HTR-8/SVneo (cell line): ENCODE measurements around the gene ANXA4.

Experiments used
- DNase-seq: peaks from one replicate; pipeline ENCODE4 v3.0.0; 2011; ENCODE audit warnings: low spot score, mixed read lengths; ENCODE audit not compliant: insufficient read length
- FAIRE-seq: peaks from 2 replicates; lab custom pipeline; 2011; peaks lifted over from hg19 to GRCh38; lab: Jason Lieb, UNC

Gene ANXA4

GRCh38 chr2:69741575-69742321, at the start of gene ANXA4:
Gene ANXA4, plus strand, starts transcription at chr2:69742134. Its CDS starts 39,432 bp downstream, at chr2:69781566.
- FAIRE-seq (no peak), DNase-seq (peak; percentile 81)

DNA sequence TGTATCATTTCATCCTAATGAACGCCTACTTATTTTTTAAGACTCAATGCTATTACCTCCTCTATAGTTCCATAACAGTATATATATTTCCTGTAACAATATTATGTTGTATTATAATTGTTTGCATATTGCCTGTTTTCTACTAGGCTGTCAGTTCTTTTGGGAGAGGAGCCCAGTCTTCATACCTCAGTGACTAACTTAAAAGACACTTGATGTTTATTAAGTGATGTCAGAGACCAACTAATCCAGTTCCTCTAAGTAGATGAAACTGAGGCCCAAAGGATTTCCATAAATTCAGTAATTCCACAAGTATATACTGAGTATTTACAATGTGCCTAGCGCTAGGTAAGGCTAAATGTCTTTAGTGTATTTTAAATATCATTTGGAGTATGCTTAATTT, 49.5 kb upstream of the ANXA4 start:
- no peak for DNase-seq
- FAIRE-seq = no peak

DNA sequence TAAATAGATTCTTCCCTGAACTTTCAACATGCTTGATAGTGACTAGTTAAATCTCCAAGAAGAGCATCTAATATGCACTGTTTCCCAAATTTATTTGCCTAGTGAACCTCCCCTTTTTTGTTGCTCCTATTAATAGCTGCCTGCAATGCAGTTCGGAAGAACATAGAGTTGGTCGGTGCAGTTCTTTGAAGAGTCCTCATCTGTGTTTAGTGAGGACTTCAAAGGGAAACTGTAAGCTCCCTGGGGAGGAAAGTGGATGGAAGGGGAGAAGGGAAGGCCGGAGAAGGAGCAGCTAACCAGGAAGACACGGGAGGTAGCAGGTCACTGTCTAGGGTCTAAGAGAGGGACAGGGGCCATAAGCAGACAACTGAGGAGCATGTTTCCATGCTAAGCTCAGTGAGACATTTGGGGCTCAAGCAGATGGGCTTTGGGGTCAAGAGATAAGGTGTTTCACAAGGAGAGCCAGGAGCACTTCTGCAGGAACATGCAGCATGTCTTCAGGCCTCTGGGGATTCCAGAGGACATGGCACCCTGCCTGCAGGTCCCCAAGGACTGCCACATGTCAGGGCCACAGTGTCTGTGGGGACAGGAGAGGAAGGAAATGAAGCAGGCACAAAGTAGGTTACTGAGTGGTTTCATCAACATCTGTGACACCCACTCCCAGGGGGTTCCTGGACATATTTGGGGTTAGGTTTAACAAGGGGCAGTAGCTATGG, 48.7 kb upstream of the ANXA4 start:
- FAIRE-seq (no peak), DNase-seq (no peak)

- no peak for FAIRE-seq
- no peak for DNase-seq
Observed at GRCh38 chr2:69693775-69694450, 48.0 kb upstream of the ANXA4 start.

GRCh38 chr2:69694894-69695849, 46.8 kb upstream of the ANXA4 start:
- DNase-seq (no peak), FAIRE-seq (no peak)

DNA sequence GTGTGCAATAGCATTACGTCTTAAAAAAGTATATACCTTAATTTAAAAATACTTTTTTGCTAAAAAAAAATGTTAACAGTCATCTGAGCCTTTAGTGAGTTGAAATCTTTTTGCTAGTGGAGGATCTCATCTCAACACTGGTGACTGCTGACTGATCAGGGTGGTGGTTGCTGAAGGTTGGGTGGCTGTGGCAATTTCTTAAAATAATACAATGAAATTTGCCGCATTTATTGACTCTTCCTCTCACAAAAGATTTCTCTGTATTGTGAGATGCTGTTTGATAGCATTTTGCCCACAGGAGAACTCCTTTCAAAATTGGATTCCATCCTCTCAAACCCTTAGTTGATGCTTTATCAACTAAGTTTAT, 46.1 kb upstream of the ANXA4 start:
- FAIRE-seq = no peak
- DNase-seq = no peak

DNA sequence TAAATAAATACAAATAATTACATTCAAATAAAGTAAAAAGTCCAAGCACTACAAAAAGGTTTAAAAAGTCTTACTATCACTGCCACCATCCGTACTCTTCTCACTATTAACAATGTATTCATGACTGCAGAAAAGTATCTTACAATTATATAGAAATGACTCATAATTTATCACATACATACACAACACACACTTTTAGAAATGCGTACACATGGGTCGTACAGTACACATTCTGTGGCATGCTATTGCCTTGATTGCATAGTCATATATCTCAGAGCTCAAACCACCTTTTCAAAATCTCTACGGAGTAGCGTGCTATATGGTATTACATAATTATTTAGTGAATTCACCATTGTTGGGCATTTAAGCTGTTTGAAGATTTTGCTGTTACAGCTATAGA, 41.6 kb upstream of the ANXA4 start:
- FAIRE-seq (no peak), DNase-seq (no peak)

- FAIRE-seq = peak; percentile 31
- DNase-seq = no peak
Observed at GRCh38 chr2:69701100-69701945, 40.6 kb upstream of the ANXA4 start.

DNA sequence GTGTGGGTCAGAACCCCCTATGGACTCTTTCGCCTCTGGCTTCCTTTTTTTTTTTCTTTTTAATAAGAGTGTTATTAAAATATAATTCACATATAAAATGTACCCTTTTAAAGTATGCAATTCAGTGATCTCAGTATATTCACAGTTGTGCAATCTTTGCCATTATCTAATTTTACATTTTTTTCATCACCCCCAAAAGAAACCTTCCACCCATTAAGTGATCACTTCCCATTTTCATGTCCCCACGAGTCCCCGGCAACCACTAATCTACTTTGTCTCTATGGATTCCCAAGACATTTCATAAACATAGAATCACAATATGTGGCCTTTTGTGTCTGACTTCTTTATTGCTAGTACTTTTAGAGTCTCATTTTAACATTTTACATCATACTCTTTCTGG, 38.7 kb upstream of the ANXA4 start:
- FAIRE-seq (no peak), DNase-seq (no peak)

- FAIRE-seq (no peak), DNase-seq (no peak)
Observed at GRCh38 chr2:69704446-69704845, 37.5 kb upstream of the ANXA4 start.

- FAIRE-seq = no peak
- no peak for DNase-seq
Observed at GRCh38 chr2:69709290-69709689, 32.6 kb upstream of the ANXA4 start.

GRCh38 chr2:69711971-69712370, 30.0 kb upstream of the ANXA4 start:
- FAIRE-seq (no peak), DNase-seq (no peak)

DNA sequence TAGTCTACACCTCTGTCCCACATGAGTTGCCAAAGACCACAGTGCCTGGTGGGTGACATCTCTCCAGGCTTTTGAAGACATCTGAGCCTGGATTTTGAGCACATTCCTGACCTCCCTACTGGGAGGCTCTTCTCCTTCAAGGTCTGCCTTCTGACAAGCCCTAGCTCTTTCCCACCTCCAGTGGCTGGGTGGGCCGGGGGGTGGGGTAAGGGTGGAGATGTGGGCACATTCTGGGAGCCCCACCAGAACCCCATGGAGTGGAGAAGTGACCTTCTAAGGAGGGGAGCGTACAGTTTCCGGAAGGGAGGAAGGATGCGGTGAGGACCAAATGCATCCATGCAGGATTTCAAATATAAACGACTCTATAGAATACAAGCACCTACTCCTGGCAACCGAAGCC, 27.9 kb upstream of the ANXA4 start:
- FAIRE-seq (no peak), DNase-seq (no peak)

DNA sequence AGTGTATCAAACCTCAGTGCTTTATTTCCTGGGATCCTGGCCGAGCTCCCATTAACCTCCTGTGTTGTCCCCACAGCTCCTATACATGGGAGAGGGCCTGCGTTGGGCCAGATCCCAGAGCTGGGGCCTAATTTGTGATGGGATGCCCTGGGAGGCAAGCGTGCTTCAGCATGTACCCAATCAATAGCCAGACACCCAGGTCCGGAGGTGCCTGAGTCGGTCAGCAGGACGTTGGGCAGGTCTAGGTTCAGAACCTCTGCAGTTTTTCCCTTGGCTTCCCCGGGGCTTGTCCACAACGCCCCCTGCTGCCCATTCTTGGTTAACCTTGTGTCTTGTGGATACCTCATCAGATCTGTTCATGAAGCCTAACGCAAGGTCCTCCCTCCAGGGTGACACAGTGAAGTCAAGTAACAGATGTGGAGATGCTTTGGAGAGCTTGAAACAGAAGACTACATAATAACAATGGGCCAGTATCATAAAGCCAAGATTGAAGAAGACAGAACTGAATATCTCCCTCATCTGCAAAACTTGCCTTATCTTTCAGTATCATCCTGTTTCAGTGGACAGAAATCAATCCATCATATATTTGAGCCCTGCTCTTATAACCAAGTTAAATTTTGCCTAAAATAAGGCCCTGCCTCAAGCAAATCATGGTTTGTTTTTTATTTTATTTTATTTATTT, 27.3 kb upstream of the ANXA4 start:
- peak; percentile 67 for DNase-seq
- FAIRE-seq = peak; percentile 86

- DNase-seq = no peak
- no peak for FAIRE-seq
Observed at GRCh38 chr2:69715964-69716363, 26.0 kb upstream of the ANXA4 start.

- DNase-seq (no peak), FAIRE-seq (no peak)
Observed at GRCh38 chr2:69716555-69717120, 25.3 kb upstream of the ANXA4 start.

DNA sequence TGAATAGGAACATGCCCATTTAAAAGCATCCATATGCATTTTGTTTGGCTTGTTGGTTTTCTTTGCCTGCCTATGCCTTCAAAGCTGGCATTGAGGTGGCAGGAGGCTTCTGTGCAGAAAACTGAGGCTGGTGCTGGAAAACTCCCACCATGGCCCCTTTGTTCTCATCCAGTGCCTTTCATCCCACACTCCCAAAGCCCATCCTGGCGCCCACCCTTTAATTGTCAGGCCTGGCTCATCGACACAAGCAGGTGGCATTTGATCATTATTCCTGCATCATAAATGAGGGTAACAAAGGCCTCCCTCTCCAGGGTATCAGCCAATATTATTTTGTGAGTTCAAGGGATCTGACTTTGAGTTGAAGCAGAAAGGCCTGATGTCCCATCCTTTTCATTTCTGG, 24.7 kb upstream of the ANXA4 start:
- FAIRE-seq = no peak
- DNase-seq = no peak

DNA sequence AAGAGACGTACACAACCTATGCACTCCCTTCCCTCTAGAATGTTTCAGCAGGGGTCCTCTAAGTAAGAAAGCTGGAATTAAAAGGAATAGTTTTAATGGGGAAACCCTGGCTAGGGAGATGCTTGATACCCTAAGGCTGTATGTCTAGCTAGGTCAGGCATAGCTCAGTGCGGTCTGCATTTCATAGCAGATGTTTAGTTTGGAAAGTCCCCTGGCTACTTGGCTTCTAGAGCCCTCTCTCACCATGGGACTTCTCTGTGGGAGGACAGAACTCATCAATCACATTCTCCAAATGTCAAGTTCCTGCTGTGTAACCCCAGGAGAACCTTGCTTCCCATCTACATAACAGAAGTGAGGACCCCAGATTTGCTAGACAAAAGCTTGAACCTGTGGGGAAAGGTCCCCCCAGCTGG, 24.1 kb upstream of the ANXA4 start:
- FAIRE-seq (no peak), DNase-seq (no peak)
